HG02610 (cell line): ENCODE measurements around the gene EDNRA.

Experiments used
- ATAC-seq: cut with Tn5 transposase; IDR thresholded peaks from one replicate; pipeline ENCODE4 v1.9.1; 2021; ENCODE audit warnings: mild to moderate bottlenecking, moderate library complexity; ENCODE audit not compliant: unreplicated experiment

The EDNRA gene

GRCh38 chr4:147494301-147494700 is 13.4 kb downstream of the EDNRA start:
- ATAC-seq: no peak

GRCh38 chr4:147496500-147496899 is 15.6 kb downstream of the EDNRA start:
- no peak for ATAC-seq

- ATAC-seq: no peak
These were observed 17.2 kb downstream of the EDNRA start for GRCh38 chr4:147498031-147498660.

- ATAC-seq: no peak
These were observed 27.4 kb downstream of the EDNRA start for GRCh38 chr4:147508346-147508745.

GRCh38 chr4:147509386-147509785 is 28.5 kb downstream of the EDNRA start:
- ATAC-seq: no peak

- ATAC-seq: no peak
These were observed 30.2 kb downstream of the EDNRA start for GRCh38 chr4:147510962-147511668.

GRCh38 chr4:147513091-147513490 is 32.2 kb downstream of the EDNRA start:
- no peak for ATAC-seq

- ATAC-seq: no peak
These were observed 33.1 kb downstream of the EDNRA start for GRCh38 chr4:147513952-147514351.

GRCh38 chr4:147515220-147515936 is 34.5 kb downstream of the EDNRA start:
- ATAC-seq: no peak

GRCh38 chr4:147516133-147516532 is 35.2 kb downstream of the EDNRA start:
- ATAC-seq: no peak

GRCh38 chr4:147518086-147518485 is 37.2 kb downstream of the EDNRA start:
- no peak for ATAC-seq

- ATAC-seq: peak; percentile 91
These were observed 38.2 kb downstream of the EDNRA start for GRCh38 chr4:147518846-147519767.

GRCh38 chr4:147524601-147525000 is 43.7 kb downstream of the EDNRA start:
- no peak for ATAC-seq

- ATAC-seq: no peak
These were observed 44.8 kb downstream of the EDNRA start for GRCh38 chr4:147525494-147526271.

GRCh38 chr4:147526272-147526654 is 45.4 kb downstream of the EDNRA start:
- ATAC-seq: no peak

- ATAC-seq: no peak
These were observed 47.2 kb downstream of the EDNRA start for GRCh38 chr4:147528054-147528453.

GRCh38 chr4:147530134-147530533 is 49.2 kb downstream of the EDNRA start:
- ATAC-seq: no peak

GRCh38 chr4:147530723-147531122 is 49.8 kb downstream of the EDNRA start:
- ATAC-seq: no peak

GRCh38 chr4:147532896-147533295 is 52.0 kb downstream of the EDNRA start:
- ATAC-seq: no peak

- no peak for ATAC-seq
These were observed 52.4 kb downstream of the EDNRA start for GRCh38 chr4:147533331-147533730.
